Neural cell (in vitro differentiated cells): ENCODE data around the gene ASIC1. TPM values are rescaled to one million over a fixed set of nuclear protein-coding genes. Genes with fewer than 3 reads are reported as not detected.

Experiments used
- H2AFZ ChIP-seq: fragments of 200-600, 300-800 bp; sonication (generic), shearing (Covaris generic); 2 replicates; pipeline ENCODE4 v1.6.0; 2014; ENCODE audit warnings: low read depth, mild to moderate bottlenecking, antibody characterized with exemption, low read length, moderate library complexity
- H3F3A ChIP-seq: fragments of 200-600 bp; shearing (Covaris generic); 2 replicates; pipeline ENCODE4 v1.6.1; 2016; ENCODE audit warnings: mild to moderate bottlenecking, moderate library complexity, mixed read lengths, antibody characterized with exemption, low read length; ENCODE audit not compliant: insufficient read depth, poor library complexity, severe bottlenecking
- H3K27ac ChIP-seq: fragments of 200-600, 300-800 bp; sonication (generic), shearing (Covaris generic); 2 replicates; pipeline ENCODE4 v1.5.1; 2014; ENCODE audit warnings: mild to moderate bottlenecking, low read length, moderate library complexity
- H3K27me3 ChIP-seq: fragments of 300-800, 200-600 bp; sonication (generic), shearing (Covaris generic); 2 replicates; pipeline ENCODE4 v1.6.0; 2014; ENCODE audit warnings: mild to moderate bottlenecking, low read depth, low read length, moderate library complexity; ENCODE audit not compliant: insufficient read depth
- H3K36me3 ChIP-seq: fragments of 300-800, 200-600 bp; sonication (generic), shearing (Covaris generic); 2 replicates; pipeline ENCODE4 v1.5.1; 2014; ENCODE audit warnings: mild to moderate bottlenecking, antibody characterized with exemption, low read length, moderate library complexity; ENCODE audit not compliant: insufficient read depth
- H3K4me2 ChIP-seq: fragments of 300-800, 200-600 bp; sonication (generic), shearing (Covaris generic); 2 replicates; pipeline ENCODE4 v1.6.0; 2014; ENCODE audit warnings: mild to moderate bottlenecking, low read length
- H3K4me3 ChIP-seq: fragments of 300-800, 200-600 bp; sonication (generic), shearing (Covaris generic); 2 replicates; pipeline ENCODE4 v1.5.1; 2014; ENCODE audit warnings: mild to moderate bottlenecking, low read length, moderate library complexity
- H3K79me2 ChIP-seq: fragments of 200-600 bp; shearing (Covaris generic); replicated peaks from 2 replicates; pipeline ENCODE4 v1.6.0; 2014; ENCODE audit warnings: mild to moderate bottlenecking, low read length, moderate library complexity; ENCODE audit not compliant: insufficient read depth
- H3K9ac ChIP-seq: fragments of 300-800, 200-600 bp; sonication (generic), shearing (Covaris generic); 2 replicates; pipeline ENCODE4 v1.6.1; 2016; ENCODE audit warnings: mild to moderate bottlenecking, low read length, mixed read lengths
- H3K9me2 ChIP-seq: fragments of 200-600 bp; shearing (Covaris generic); 2 replicates; pipeline ENCODE4 v1.6.1; 2016; ENCODE audit warnings: mild to moderate bottlenecking, low read length, mixed read lengths; ENCODE audit not compliant: insufficient read depth
- H3K9me3 ChIP-seq: fragments of 200-600, 300-800 bp; sonication (generic), shearing (Covaris generic); 2 replicates; pipeline ENCODE4 v1.6.1; 2016; ENCODE audit warnings: mild to moderate bottlenecking, mixed run types, low read length, moderate library complexity, mixed read lengths
- H4K20me1 ChIP-seq: fragments of 200-600 bp; shearing (Covaris generic); 2 replicates; pipeline ENCODE4 v1.6.1; 2016; ENCODE audit warnings: mild to moderate bottlenecking, mixed run types; ENCODE audit not compliant: insufficient read depth
- CTCF ChIP-seq: fragments of 450-650 bp; IDR thresholded peaks from 2 replicates; pipeline ENCODE4 v1.5.1; 2014; ENCODE audit warnings: antibody characterized with exemption, mild to moderate bottlenecking, moderate library complexity; ENCODE audit not compliant: poor library complexity, severe bottlenecking
- EP300 ChIP-seq: fragments of 450-650 bp; conservative IDR thresholded peaks from 2 replicates; pipeline ENCODE4 v1.6.1; 2014; ENCODE audit warnings: antibody characterized with exemption, mild to moderate bottlenecking, moderate library complexity; ENCODE audit not compliant: poor library complexity, severe bottlenecking
- EZH2 ChIP-seq: fragments of 200-600, 300-800 bp; shearing (Covaris generic), sonication (generic); IDR thresholded peaks from 2 replicates; pipeline ENCODE4 v1.6.1; 2014; ENCODE audit warnings: antibody characterized with exemption, low read length, borderline replicate concordance, mild to moderate bottlenecking; ENCODE audit not compliant: insufficient read depth, poor library complexity, severe bottlenecking
- MXI1 ChIP-seq: fragments of 450-650 bp; conservative IDR thresholded peaks from 2 replicates; pipeline ENCODE4 v1.6.1; 2014; ENCODE audit warnings: antibody characterized with exemption, mild to moderate bottlenecking; ENCODE audit not compliant: poor library complexity, severe bottlenecking
- POLR2AphosphoS5 ChIP-seq: IDR thresholded peaks from 2 replicates; pipeline ENCODE4 v1.6.1; 2012
- RAD21 ChIP-seq: fragments of 450-650 bp; conservative IDR thresholded peaks from 2 replicates; pipeline ENCODE4 v1.6.1; 2014; ENCODE audit warnings: antibody characterized with exemption, mild to moderate bottlenecking, moderate library complexity
- SMC3 ChIP-seq: fragments of 450-650 bp; conservative IDR thresholded peaks from 2 replicates; pipeline ENCODE4 v1.6.1; 2014; ENCODE audit warnings: antibody characterized with exemption, mild to moderate bottlenecking, moderate library complexity; ENCODE audit not compliant: poor library complexity
- TAF1 ChIP-seq: IDR thresholded peaks from 2 replicates; pipeline ENCODE4 v1.6.1; 2012; ENCODE audit warnings: low read depth
- polyA plus RNA-seq: library from polyadenylated mRNA; depleted of rRNA; stranded (reverse); fragments of >200 nt; gene quantifications from 2 replicates; pipeline ENCODE4 v1.2.3, GENCODE V29; 2014
- TF ChIP-seq, protein P1 (sequence below): IDR thresholded peaks from 2 replicates; pipeline ENCODE4 v1.6.1; 2012; ENCODE audit warnings: borderline replicate concordance

Gene ASIC1
- polyA plus RNA-seq, 1 donor from 2014 or later: 8.0 TPM

DNA sequence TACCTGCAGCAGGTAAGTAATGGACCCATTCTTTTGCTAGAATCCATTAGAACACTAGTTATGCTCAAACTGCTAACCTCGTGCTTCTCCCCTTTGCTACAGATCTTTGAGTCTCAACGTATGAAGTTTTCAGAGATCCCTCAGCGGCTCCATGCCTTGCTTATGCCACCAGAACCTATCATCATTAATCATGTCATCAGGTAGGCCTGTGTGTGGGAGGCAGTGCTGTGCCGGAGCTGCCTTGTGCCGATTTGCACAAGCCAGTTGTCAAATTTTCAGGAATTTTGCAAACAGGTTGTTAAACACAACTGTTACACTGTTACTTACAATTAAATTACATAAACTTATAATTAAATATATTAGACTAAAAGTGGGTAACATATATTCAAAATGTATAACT, 33.0 kb downstream of the ASIC1 start:
- Histone ChIP-seq H3K4me2 (no peak overlapping the region), H3F3A (peaks cover 4% of the 10 kb centered on the region), H3K27ac (no peak overlapping the region), H3K79me2 (peaks cover 8% of the 10 kb centered on the region), H2AFZ (no peak overlapping the region), H4K20me1 (no peaks in the 10 kb centered on the region), H3K9me2 (no peaks in the 10 kb centered on the region), H3K9me3 (no peaks in the 10 kb centered on the region), H3K27me3 (no peaks in the 10 kb centered on the region), H3K9ac (no peak overlapping the region), H3K4me3 (no peak overlapping the region), H3K36me3 (peaks cover 3% of the 10 kb centered on the region)
- TF ChIP-seq, protein P1, sequence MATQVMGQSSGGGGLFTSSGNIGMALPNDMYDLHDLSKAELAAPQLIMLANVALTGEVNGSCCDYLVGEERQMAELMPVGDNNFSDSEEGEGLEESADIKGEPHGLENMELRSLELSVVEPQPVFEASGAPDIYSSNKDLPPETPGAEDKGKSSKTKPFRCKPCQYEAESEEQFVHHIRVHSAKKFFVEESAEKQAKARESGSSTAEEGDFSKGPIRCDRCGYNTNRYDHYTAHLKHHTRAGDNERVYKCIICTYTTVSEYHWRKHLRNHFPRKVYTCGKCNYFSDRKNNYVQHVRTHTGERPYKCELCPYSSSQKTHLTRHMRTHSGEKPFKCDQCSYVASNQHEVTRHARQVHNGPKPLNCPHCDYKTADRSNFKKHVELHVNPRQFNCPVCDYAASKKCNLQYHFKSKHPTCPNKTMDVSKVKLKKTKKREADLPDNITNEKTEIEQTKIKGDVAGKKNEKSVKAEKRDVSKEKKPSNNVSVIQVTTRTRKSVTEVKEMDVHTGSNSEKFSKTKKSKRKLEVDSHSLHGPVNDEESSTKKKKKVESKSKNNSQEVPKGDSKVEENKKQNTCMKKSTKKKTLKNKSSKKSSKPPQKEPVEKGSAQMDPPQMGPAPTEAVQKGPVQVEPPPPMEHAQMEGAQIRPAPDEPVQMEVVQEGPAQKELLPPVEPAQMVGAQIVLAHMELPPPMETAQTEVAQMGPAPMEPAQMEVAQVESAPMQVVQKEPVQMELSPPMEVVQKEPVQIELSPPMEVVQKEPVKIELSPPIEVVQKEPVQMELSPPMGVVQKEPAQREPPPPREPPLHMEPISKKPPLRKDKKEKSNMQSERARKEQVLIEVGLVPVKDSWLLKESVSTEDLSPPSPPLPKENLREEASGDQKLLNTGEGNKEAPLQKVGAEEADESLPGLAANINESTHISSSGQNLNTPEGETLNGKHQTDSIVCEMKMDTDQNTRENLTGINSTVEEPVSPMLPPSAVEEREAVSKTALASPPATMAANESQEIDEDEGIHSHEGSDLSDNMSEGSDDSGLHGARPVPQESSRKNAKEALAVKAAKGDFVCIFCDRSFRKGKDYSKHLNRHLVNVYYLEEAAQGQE: no peak

DNA sequence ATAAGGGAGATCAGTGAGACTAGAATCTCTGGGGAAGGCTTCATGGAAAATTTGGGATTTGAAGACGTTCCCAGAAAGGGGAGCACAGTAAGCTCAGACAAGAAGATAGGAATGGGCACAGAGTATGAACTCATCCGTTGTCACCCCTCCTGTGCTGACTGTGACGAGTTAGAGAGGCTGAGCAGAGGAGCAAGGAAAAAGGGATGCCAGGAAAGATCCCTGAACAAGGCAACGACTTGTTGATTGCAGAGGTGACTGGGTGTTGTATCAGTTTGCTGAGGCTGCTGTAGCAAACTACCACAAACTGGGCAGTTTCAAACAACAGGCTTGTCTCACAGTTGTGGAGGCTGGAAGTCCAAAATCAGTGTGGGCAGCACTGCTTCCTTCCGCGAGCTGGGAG, 40.6 kb downstream of the ASIC1 start:
- H3K4me2 ChIP-seq: no peak overlapping the region
- H3K4me3 ChIP-seq: no peak overlapping the region
- H3K9ac ChIP-seq: no peak overlapping the region
- no peaks in the 10 kb centered on the region for H3K27me3 ChIP-seq
- no peaks in the 10 kb centered on the region for H3K9me2 ChIP-seq
- H3K9me3 ChIP-seq: no peaks in the 10 kb centered on the region
- no peak overlapping the region for H3K27ac ChIP-seq
- H3K79me2 ChIP-seq: no peaks in the 10 kb centered on the region
- no peaks in the 10 kb centered on the region for H4K20me1 ChIP-seq
- peaks cover 5% of the 10 kb centered on the region for H3K36me3 ChIP-seq
- H2AFZ ChIP-seq: no peak overlapping the region
- peaks cover 4% of the 10 kb centered on the region for H3F3A ChIP-seq
- TF ChIP-seq MXI1 (no peak), TAF1 (no peak), EZH2 (no peak), RAD21 (no peak), EP300 (no peak), SMC3 (no peak), CTCF (no peak), POLR2AphosphoS5 (no peak)
- TF ChIP-seq, protein P1: no peak
